T-helper 17 cell (primary cell): ENCODE data around the gene ACP7. TPM values are rescaled to one million over a fixed set of nuclear protein-coding genes. Genes with fewer than 3 reads are reported as not detected.
A peak's percentile ranks its signal among the peaks of the same experiment; 100 is the strongest.

Experiments used
- ATAC-seq: fragments of 150-1000 bp; cut with Tn5 transposase; 2 replicates; pipeline ENCODE4 v1.10.0; 2021; ENCODE audit warnings: mild to moderate bottlenecking, moderate library complexity
- DNase-seq, 3 donors: peaks; one replicate each; pipeline versions ENCODE4 v3.0.0 to v3.0.0-alpha.2; 2020 to 2021
- H3K9me3 ChIP-seq: one replicate; pipeline ENCODE4 v1.7.0; 2013; ENCODE audit warnings: low read length, mild to moderate bottlenecking; ENCODE audit not compliant: control insufficient read depth, poor library complexity, severe bottlenecking
- H3K27ac Mint-ChIP-seq: one replicate; pipeline ENCODE4 v1.8.0; 2022; ENCODE audit warnings: mild to moderate bottlenecking, moderate library complexity, mixed read lengths
- H3K27me3 Mint-ChIP-seq: one replicate; pipeline ENCODE4 v1.8.0; 2022; ENCODE audit warnings: mixed read lengths
- H3K36me3 Mint-ChIP-seq: one replicate; pipeline ENCODE4 v1.8.0; 2022; ENCODE audit warnings: low read depth, mixed read lengths
- H3K4me1 Mint-ChIP-seq: one replicate; pipeline ENCODE4 v1.8.0; 2022; ENCODE audit warnings: mild to moderate bottlenecking, mixed read lengths
- H3K4me3 Mint-ChIP-seq: one replicate; pipeline ENCODE4 v1.8.0; 2022; ENCODE audit warnings: mild to moderate bottlenecking, moderate library complexity, mixed read lengths
- total RNA-seq, 4 donors: library from RNA in 2 of 4; stranded (reverse) in 2 of 4; gene quantifications; one replicate each; pipeline ENCODE4 v1.2.3 and lab custom pipeline; 2022 to 2026

Gene ACP7
- total RNA-seq, 2 donors from 2014 or later, result not detected

GRCh38 chr19:39145180-39145953 lies 61.2 kb downstream of the ACP7 start:
- Mint-ChIP-seq H3K4me1 (peaks cover 20% of the 10 kb centered on the region), H3K27me3 (no peaks in the 10 kb centered on the region), H3K27ac (no peak overlapping the region), H3K36me3 (no peaks in the 10 kb centered on the region), H3K4me3 (no peak overlapping the region)
- ATAC-seq (no peak), DNase-seq (no peak)
- no peaks in the 10 kb centered on the region for H3K9me3 ChIP-seq

GRCh38 chr19:39146091-39146490 lies 61.9 kb downstream of the ACP7 start:
- peak overlapping the region; percentile 8 for H3K27ac Mint-ChIP-seq
- H3K9me3 ChIP-seq, result no peaks in the 10 kb centered on the region
- H3K27me3 Mint-ChIP-seq, result no peaks in the 10 kb centered on the region
- H3K36me3 Mint-ChIP-seq, result no peaks in the 10 kb centered on the region
- ATAC-seq (no peak), DNase-seq (no peak)
- H3K4me1 Mint-ChIP-seq, result peaks cover 25% of the 10 kb centered on the region
- H3K4me3 Mint-ChIP-seq, result no peak overlapping the region

- H3K27me3 Mint-ChIP-seq, result no peaks in the 10 kb centered on the region
- H3K4me1 Mint-ChIP-seq, result peaks cover 25% of the 10 kb centered on the region
- H3K27ac Mint-ChIP-seq, result peak overlapping the region; percentile 8
- ATAC-seq, result no peak
- H3K4me3 Mint-ChIP-seq, result no peak overlapping the region
- no peaks in the 10 kb centered on the region for H3K36me3 Mint-ChIP-seq
- no peak for DNase-seq
- H3K9me3 ChIP-seq, result no peaks in the 10 kb centered on the region
Observed at GRCh38 chr19:39146686-39147450, 62.7 kb downstream of the ACP7 start.

- Mint-ChIP-seq H3K4me3 (no peak overlapping the region), H3K27me3 (no peaks in the 10 kb centered on the region), H3K27ac (no peak overlapping the region), H3K4me1 (peaks cover 25% of the 10 kb centered on the region), H3K36me3 (no peaks in the 10 kb centered on the region)
- DNase-seq (no peak), ATAC-seq (no peak)
- H3K9me3 ChIP-seq, result no peaks in the 10 kb centered on the region
Observed at GRCh38 chr19:39147480-39147879, 63.3 kb downstream of the ACP7 start.

GRCh38 chr19:39148939-39149529 lies 64.9 kb downstream of the ACP7 start:
- H3K36me3 Mint-ChIP-seq, result peaks cover 2% of the 10 kb centered on the region
- no peak overlapping the region for H3K27ac Mint-ChIP-seq
- H3K4me1 Mint-ChIP-seq, result peaks cover 25% of the 10 kb centered on the region
- H3K9me3 ChIP-seq, result no peaks in the 10 kb centered on the region
- no peak overlapping the region for H3K4me3 Mint-ChIP-seq
- DNase-seq (no peak), ATAC-seq (no peak)
- no peaks in the 10 kb centered on the region for H3K27me3 Mint-ChIP-seq

- peaks cover 2% of the 10 kb centered on the region for H3K36me3 Mint-ChIP-seq
- DNase-seq, result no peak
- no peaks in the 10 kb centered on the region for H3K27me3 Mint-ChIP-seq
- H3K4me1 Mint-ChIP-seq, result peaks cover 22% of the 10 kb centered on the region
- no peak overlapping the region for H3K4me3 Mint-ChIP-seq
- H3K9me3 ChIP-seq, result no peaks in the 10 kb centered on the region
- ATAC-seq, result no peak
- H3K27ac Mint-ChIP-seq, result no peak overlapping the region
Observed at GRCh38 chr19:39150235-39150634, 66.1 kb downstream of the ACP7 start.

GRCh38 chr19:39150807-39151600 lies 66.8 kb downstream of the ACP7 start:
- H3K4me1 Mint-ChIP-seq, result peaks cover 19% of the 10 kb centered on the region
- H3K9me3 ChIP-seq, result no peaks in the 10 kb centered on the region
- no peak overlapping the region for H3K27ac Mint-ChIP-seq
- H3K27me3 Mint-ChIP-seq, result no peaks in the 10 kb centered on the region
- no peak for ATAC-seq
- H3K4me3 Mint-ChIP-seq, result no peak overlapping the region
- H3K36me3 Mint-ChIP-seq, result peaks cover 2% of the 10 kb centered on the region
- no peak for DNase-seq

GRCh38 chr19:39152066-39152465 lies 67.9 kb downstream of the ACP7 start:
- H3K4me3 Mint-ChIP-seq, result no peak overlapping the region
- H3K27ac Mint-ChIP-seq, result no peak overlapping the region
- peaks cover 2% of the 10 kb centered on the region for H3K36me3 Mint-ChIP-seq
- ATAC-seq, result no peak
- peaks cover 15% of the 10 kb centered on the region for H3K4me1 Mint-ChIP-seq
- no peaks in the 10 kb centered on the region for H3K9me3 ChIP-seq
- no peaks in the 10 kb centered on the region for H3K27me3 Mint-ChIP-seq
- DNase-seq, result no peak

GRCh38 chr19:39154100-39154628 lies 70.0 kb downstream of the ACP7 start:
- no peak overlapping the region for H3K4me3 Mint-ChIP-seq
- DNase-seq, result no peak
- no peaks in the 10 kb centered on the region for H3K27me3 Mint-ChIP-seq
- ATAC-seq, result no peak
- H3K4me1 Mint-ChIP-seq, result peaks cover 25% of the 10 kb centered on the region
- peaks cover 2% of the 10 kb centered on the region for H3K36me3 Mint-ChIP-seq
- H3K27ac Mint-ChIP-seq, result no peak overlapping the region
- H3K9me3 ChIP-seq, result no peaks in the 10 kb centered on the region

- H3K27ac Mint-ChIP-seq, result no peak overlapping the region
- H3K4me1 Mint-ChIP-seq, result peaks cover 25% of the 10 kb centered on the region
Observed at GRCh38 chr19:39154629-39155100, 70.5 kb downstream of the ACP7 start.

GRCh38 chr19:39155114-39155700 lies 71.0 kb downstream of the ACP7 start:
- Mint-ChIP-seq H3K4me3 (no peak overlapping the region), H3K36me3 (peaks cover 2% of the 10 kb centered on the region), H3K4me1 (peaks cover 25% of the 10 kb centered on the region), H3K27ac (peak overlapping the region; percentile 21), H3K27me3 (no peaks in the 10 kb centered on the region)
- DNase-seq, result no peak
- no peak for ATAC-seq
- H3K9me3 ChIP-seq, result no peaks in the 10 kb centered on the region

More at GRCh38 chr19:39154629-39155100, 70.5 kb downstream of the ACP7 start:
- Mint-ChIP-seq H3K36me3 (peaks cover 2% of the 10 kb centered on the region), H3K27me3 (no peaks in the 10 kb centered on the region), H3K4me3 (no peak overlapping the region)
- ATAC-seq (no peak), DNase-seq (no peak)
- H3K9me3 ChIP-seq, result no peaks in the 10 kb centered on the region

GRCh38 chr19:39155741-39156140 lies 71.6 kb downstream of the ACP7 start:
- H3K36me3 Mint-ChIP-seq, result peaks cover 2% of the 10 kb centered on the region
- no peak for DNase-seq
- no peaks in the 10 kb centered on the region for H3K9me3 ChIP-seq
- peak overlapping the region; percentile 21 for H3K27ac Mint-ChIP-seq
- no peak overlapping the region for H3K4me3 Mint-ChIP-seq
- no peak for ATAC-seq
- peaks cover 24% of the 10 kb centered on the region for H3K4me1 Mint-ChIP-seq
- H3K27me3 Mint-ChIP-seq, result no peaks in the 10 kb centered on the region
